HG02763 (cell line): Measurements from ENCODE around the gene PRR23C.

Source experiments
- ATAC-seq: cut with Tn5 transposase; IDR thresholded peaks from one replicate; pipeline ENCODE4 v1.9.1; 2021; ENCODE audit warnings: mild to moderate bottlenecking, moderate library complexity; ENCODE audit not compliant: unreplicated experiment

Gene PRR23C

GRCh38 chr3:139005356-139005993, 39.2 kb downstream of the PRR23C start:
- ATAC-seq = no peak

GRCh38 chr3:138995706-138996105, 49.0 kb downstream of the PRR23C start:
- ATAC-seq = no peak
